Measurements from ENCODE around the gene GLB1L3.
"Not testable (repeated sequence)": the region's sequence is repeated elsewhere in the genome, so short reads cannot be mapped to it uniquely, and the experiment has no call there.

The GLB1L3 gene

DNA sequence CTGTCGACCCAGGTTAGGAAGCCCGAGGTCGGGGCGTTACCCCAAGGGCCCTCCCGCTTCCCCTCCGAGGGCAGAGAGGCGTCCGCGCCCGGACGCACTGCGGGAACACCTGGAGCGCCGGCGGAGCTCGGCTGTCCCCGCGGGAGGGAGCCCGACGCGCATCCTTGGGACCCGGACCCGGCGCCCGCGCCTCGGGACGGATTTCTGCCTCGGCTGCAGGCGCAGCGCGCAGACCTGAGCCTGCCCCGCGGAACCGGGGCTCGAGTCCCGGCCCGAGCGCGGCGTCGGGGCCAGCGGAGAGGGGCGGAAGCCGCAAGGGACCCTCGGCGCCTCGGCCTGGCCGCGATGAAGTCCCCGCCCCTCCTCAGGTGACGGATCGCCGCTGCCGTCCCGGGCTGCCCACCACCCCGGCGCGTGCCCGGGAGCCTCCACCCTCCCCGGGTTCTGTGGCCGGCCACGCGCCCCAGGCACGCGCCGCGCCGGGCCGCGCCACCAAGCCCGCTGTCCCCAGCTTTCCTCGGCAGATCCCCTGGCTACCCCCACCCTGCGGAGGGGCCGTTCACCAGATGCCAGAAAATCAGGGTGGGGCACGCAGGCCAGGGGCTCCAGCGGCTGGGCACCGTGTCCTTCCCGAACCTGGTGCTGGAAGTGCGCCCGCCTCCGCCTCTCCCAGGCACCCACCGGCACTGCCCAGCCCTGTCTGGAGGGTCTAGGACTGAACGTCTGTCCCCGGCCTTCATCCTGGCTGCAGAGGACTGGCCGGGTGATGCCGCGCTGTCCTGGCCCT, 410 bp downstream of the GLB1L3 start:
- no peak for DNase-seq

DNA sequence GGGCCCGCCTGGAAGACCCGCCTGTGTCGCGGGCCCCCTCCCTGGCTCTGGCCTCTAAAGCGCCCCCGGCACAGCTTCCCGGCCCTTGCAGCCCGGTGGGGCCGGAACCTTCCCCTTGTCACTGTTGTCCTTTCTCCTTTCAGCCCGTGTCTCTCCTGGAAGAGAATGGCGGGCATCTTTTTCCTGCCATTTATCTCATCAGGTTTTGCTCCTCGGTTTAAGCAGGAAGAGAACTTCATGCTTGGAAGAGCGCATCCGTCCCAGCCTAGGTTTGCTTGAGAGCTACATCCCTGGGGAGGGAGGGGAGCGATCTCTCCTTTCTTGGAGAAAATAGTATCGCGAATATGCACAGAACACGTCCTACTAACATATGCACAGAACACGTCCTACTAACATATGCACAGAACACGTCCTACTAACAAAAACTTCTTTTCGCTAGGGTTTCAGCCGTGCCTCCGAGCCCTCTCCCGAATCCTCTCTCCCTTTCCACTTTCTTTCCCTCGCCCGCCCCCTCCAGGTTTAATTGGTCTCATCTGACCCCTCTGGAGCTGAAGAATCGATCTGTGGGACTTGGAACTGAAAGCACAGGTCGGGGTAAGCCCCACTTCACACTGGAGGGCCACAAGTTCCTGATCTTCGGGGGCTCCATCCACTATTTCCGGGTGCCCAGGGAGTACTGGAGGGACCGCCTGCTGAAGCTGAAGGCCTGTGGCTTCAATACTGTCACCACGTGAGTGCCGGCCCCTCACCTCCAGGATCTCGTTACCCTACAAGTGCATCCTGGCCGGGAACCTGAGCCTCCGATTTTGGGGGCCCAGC, 1.2 kb downstream of the GLB1L3 start:
- DNase-seq: no peak

- no peak for DNase-seq
These were observed 2.2 kb downstream of the GLB1L3 start for GRCh38 chr11:134278356-134278755.

- DNase-seq: not testable (repeated sequence)
These were observed 5.5 kb downstream of the GLB1L3 start for GRCh38 chr11:134281635-134282034.

DNA sequence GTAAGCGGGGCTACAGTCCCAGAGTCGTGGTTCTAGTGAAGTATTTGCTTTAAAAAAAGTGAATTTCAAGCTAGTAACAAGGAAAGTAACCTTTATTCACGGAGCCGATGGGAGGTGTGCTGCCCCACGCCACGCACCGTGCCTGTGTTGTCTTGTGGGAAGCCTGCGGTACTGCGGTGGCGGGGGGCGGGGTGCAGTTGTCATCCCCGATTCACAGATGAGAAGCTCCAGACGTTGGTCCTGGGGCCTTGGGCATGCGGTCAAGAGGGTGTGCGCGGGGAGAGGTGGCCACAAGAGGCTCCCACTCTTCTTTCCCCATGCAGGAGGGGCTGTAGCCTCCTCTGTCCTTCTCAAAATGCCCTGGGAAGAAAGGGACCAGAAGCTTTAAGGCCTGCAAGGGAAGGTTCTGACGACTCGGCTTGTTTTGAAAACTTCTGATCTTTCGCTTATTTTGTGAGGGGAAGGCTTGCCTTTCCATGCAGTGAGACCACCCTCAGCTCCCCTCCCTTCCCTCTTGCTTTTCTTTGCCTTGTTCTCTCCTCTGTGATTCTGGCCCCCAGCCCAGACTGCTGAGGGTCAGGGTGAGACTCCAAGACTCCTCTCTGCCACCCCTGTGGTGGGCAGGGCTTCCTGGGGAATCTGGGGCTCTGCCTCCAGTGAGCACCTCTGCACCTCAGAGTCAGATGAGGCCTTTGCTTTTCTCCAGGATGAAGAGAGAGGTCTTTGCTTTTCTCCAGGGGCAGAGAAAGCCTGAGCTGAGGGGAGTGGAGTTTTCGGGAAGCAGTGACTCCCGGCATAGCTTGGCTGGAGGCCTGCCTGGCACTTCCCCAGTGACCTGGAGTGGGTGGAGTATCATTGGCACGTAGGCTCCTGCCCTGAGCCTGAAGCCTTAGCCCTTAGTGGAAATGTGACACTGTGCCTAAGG, 6.2 kb downstream of the GLB1L3 start:
- no peak for DNase-seq

GRCh38 chr11:134283461-134284230, 7.5 kb downstream of the GLB1L3 start:
- DNase-seq: no peak

DNA sequence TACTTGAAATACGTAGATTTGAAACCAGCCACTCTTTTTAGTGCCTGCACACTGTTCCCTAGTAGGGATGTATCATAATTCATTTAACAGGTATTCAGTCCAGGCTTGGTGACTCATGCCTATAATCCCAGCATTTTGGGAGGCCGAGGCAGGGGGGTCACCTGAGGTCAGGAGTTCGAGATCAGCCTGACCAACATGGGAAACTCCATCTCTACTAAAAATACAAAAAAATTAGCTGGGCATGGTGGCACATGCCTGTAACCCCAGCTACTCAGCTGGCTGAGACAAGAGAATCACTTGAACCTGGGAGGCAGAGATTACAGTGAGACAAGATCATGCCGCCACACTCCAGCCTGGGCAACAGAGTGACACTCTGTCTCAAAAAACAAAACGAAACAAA, 8.2 kb downstream of the GLB1L3 start:
- not testable (repeated sequence) for DNase-seq

GRCh38 chr11:134287561-134287960, 11.4 kb downstream of the GLB1L3 start:
- no peak for DNase-seq

GRCh38 chr11:134288486-134288885, 12.3 kb downstream of the GLB1L3 start:
- no peak for DNase-seq

DNA sequence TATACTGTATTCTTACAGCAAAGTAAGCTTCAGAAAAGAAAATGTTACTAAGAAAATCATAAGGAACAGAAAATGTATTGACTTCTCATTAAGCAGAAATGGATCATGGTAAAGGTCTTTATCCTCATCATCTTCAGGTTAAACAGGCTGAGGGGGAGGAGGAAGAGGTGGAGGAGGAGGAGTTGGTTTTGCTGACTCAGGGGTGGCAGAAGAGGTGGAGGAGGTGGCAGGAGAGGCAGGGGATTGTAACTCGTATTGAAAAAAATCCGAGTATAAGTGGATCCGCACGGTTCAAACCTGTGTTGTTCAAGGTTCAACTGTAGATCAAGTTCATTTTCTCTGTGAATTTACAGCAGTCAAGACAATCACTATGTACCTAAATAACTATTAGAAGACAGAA, 13.0 kb downstream of the GLB1L3 start:
- DNase-seq: no peak

- DNase-seq: no peak
These were observed 13.6 kb downstream of the GLB1L3 start for GRCh38 chr11:134289789-134290188.

- no peak for DNase-seq
These were observed 14.5 kb downstream of the GLB1L3 start for GRCh38 chr11:134290646-134291045.

GRCh38 chr11:134291196-134291595, 15.0 kb downstream of the GLB1L3 start:
- no peak for DNase-seq

DNA sequence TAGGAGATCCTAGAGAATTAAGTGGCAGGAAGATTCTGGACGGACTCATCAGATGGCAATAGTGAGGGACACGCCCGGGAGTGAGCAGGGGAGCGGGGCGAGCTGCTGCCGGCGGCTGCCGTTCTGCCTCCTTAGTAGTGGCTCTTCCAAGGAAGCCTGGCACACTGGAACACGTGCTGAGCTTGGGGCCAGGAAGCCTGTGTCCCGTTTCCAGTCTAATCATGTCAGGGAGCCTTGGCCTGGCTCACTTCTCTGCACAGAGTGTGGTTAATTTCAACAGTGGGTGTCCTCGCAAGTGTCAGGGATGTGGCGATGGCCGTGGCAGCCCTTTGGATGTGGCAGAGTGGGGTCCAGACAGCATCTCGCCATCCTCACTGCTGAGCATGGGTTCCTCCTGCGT, 16.5 kb downstream of the GLB1L3 start:
- no peak for DNase-seq

DNA sequence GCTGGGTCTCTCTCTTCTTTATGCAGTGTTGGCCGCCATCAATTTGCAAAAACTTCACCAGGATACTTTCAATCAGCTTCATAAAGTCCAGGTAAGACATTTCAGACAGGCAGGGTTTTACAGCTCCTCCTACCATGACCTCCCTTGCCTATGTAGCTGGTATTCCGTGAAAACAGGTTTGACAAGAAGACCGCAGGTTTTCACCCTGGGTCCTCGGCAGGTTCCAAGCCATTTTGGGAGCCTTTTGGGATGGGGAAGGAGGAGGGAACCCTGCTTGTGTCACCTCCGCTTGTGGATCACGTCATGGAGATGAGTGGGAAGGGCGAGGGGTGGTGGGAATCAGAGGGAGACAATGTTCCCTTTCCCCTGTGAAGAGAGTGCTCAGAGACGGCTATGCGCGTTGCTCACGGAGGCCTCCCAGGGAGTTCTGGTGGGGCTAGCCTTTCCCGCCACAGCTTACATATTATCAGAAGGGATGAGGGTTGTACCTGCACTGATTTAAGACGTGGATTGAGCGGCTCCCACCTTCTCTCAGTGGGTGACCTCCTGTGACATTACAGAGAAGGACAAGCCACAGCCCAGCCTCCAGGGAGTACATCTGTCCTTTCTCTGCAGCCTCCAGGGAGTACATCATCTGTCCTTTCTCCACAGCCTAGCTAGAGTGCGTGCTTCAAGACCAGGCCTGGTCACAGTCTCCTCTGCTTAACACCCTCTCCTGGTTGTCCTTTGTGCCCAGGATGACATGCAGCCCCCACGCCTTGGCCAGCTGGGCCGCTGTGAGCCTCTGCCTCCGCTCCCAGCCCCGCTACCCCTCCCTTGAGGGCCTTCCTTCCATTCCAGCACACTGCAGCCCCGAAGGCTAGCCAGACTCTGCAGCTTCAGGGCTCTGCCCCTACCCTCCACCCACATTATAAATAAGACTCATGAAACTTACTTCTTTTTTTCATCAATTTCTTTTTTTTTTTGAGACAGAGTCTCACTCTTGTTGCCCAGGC, 17.2 kb downstream of the GLB1L3 start:
- DNase-seq: no peak

GRCh38 chr11:134294664-134295063, 18.5 kb downstream of the GLB1L3 start:
- DNase-seq: no peak

GRCh38 chr11:134312223-134312622, 36.0 kb downstream of the GLB1L3 start:
- no peak for DNase-seq

- no peak for DNase-seq
These were observed 36.6 kb downstream of the GLB1L3 start for GRCh38 chr11:134312807-134313206.

GRCh38 chr11:134313379-134313778, 37.2 kb downstream of the GLB1L3 start:
- no peak for DNase-seq

DNA sequence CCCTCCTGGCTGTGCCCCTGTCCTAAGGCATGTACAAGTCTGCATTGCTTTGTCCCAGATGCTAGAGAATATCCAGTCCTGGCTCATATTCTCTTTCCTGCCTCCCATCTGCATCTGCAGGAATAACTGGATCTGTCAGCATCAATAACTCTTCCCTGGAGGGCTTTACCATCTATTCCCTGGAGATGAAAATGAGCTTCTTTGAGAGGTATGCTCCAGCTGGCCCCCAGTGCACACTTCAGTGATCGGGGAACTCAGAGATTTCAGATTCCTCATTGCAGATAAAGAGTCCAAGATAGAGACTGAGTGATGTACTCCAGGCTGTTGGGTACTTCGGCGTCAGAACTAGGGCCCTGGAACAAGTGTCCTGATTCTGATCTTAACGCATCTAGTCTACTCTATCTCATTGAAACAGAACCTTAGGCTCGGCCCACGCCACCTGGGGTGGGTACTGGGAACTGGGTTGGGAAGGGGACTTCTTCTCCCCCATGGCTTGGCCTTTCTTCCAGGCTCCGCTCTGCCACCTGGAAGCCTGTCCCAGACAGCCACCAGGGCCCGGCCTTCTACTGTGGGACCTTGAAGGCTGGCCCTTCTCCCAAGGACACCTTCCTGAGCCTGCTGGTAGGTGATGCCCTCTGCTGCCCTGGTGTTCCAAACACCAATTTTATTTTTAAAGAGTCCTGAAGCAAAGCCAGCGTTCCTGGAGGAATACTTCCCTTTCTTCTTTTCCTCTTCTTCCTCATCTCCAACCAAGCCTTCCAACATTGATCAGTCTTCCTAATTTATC, 37.8 kb downstream of the GLB1L3 start:
- DNase-seq: no peak

Data from NCI-H2029 treated with DMSO at 0.1 percent for 48 hours (cell line).